Activated T-cell treated with anti-CD3 and anti-CD28 coated beads, Interleukin-2, amount 50 U/mL, for 48 hours (primary cell): Measurements from ENCODE around the gene KISS1.

Experiments used
- DNase-seq, 2 experiments: peaks; one replicate each; pipeline ENCODE4 v3.0.0-alpha.2; 2020

The KISS1 gene

GRCh38 chr1:204190212-204191211, 5.8 kb downstream of the KISS1 start:
- peak in 1 of 2 experiments; percentile 44 for DNase-seq

GRCh38 chr1:204188959-204189639, 7.2 kb downstream of the KISS1 start:
- DNase-seq = peak in 1 of 2 experiments; percentile 26

GRCh38 chr1:204186597-204186996, 9.7 kb downstream of the KISS1 start:
- no peak for DNase-seq

GRCh38 chr1:204181116-204181515, 15.2 kb downstream of the KISS1 start:
- DNase-seq = no peak

- DNase-seq = no peak
These were observed 16.2 kb downstream of the KISS1 start for GRCh38 chr1:204180133-204180532.

- no peak for DNase-seq
These were observed 17.6 kb downstream of the KISS1 start for GRCh38 chr1:204178487-204179281.

GRCh38 chr1:204177133-204177532, 19.2 kb downstream of the KISS1 start:
- DNase-seq = no peak

GRCh38 chr1:204176049-204176448, 20.2 kb downstream of the KISS1 start:
- no peak for DNase-seq

GRCh38 chr1:204174958-204175357, 21.3 kb downstream of the KISS1 start:
- DNase-seq = no peak

GRCh38 chr1:204172404-204173029, 23.8 kb downstream of the KISS1 start:
- DNase-seq = no peak

GRCh38 chr1:204171751-204172178, 24.5 kb downstream of the KISS1 start:
- no peak for DNase-seq

GRCh38 chr1:204170494-204171155, 25.7 kb downstream of the KISS1 start:
- DNase-seq = no peak

GRCh38 chr1:204169858-204170257, 26.4 kb downstream of the KISS1 start:
- DNase-seq = no peak

GRCh38 chr1:204167730-204168129, 28.6 kb downstream of the KISS1 start:
- no peak for DNase-seq

- DNase-seq = no peak
These were observed 30.1 kb downstream of the KISS1 start, which contains the start of gene REN for GRCh38 chr1:204166219-204166618. TSS of gene REN (minus strand) at chr1:204166337. CDS start at chr1:204166293, 44 bp downstream.

GRCh38 chr1:204162494-204163074, 33.7 kb downstream of the KISS1 start:
- peak; percentile 90 for DNase-seq

GRCh38 chr1:204161609-204162493, 34.4 kb downstream of the KISS1 start:
- DNase-seq = no peak

- no peak for DNase-seq
These were observed 38.3 kb downstream of the KISS1 start for GRCh38 chr1:204157962-204158361.

- no peak for DNase-seq
These were observed 40.4 kb downstream of the KISS1 start for GRCh38 chr1:204155881-204156280.

GRCh38 chr1:204154568-204155255, 41.6 kb downstream of the KISS1 start:
- DNase-seq = no peak
